Skeletal muscle satellite cell (primary cell): ENCODE data around the gene TTLL9.

Experiments
- H3K27me3 ChIP-seq: 2 replicates; pipeline ENCODE4 v1.7.0; 2013; ENCODE audit warnings: low read length; ENCODE audit not compliant: control insufficient read depth, insufficient read depth
- H3K36me3 ChIP-seq: 2 replicates; pipeline ENCODE4 v1.7.0; 2013; ENCODE audit warnings: mild to moderate bottlenecking, control low read depth, low read length; ENCODE audit not compliant: insufficient read depth
- H3K4me1 ChIP-seq: 2 replicates; pipeline ENCODE4 v1.7.0; 2013; ENCODE audit warnings: low read length; ENCODE audit not compliant: control insufficient read depth, insufficient read depth
- H3K4me2 ChIP-seq: 2 replicates; pipeline ENCODE4 v1.7.0; 2013; ENCODE audit warnings: mild to moderate bottlenecking, low read length
- H3K4me3 ChIP-seq: 2 replicates; pipeline ENCODE4 v1.7.0; 2013; ENCODE audit warnings: low read length
- H3K9ac ChIP-seq: 2 replicates; pipeline ENCODE4 v1.7.0; 2013; ENCODE audit warnings: mild to moderate bottlenecking, low read depth, low read length, moderate library complexity
- H3K9me3 ChIP-seq: replicated peaks from 2 replicates; pipeline ENCODE4 v1.7.0; 2013; ENCODE audit warnings: mild to moderate bottlenecking, control low read depth, low read length

The TTLL9 gene

DNA sequence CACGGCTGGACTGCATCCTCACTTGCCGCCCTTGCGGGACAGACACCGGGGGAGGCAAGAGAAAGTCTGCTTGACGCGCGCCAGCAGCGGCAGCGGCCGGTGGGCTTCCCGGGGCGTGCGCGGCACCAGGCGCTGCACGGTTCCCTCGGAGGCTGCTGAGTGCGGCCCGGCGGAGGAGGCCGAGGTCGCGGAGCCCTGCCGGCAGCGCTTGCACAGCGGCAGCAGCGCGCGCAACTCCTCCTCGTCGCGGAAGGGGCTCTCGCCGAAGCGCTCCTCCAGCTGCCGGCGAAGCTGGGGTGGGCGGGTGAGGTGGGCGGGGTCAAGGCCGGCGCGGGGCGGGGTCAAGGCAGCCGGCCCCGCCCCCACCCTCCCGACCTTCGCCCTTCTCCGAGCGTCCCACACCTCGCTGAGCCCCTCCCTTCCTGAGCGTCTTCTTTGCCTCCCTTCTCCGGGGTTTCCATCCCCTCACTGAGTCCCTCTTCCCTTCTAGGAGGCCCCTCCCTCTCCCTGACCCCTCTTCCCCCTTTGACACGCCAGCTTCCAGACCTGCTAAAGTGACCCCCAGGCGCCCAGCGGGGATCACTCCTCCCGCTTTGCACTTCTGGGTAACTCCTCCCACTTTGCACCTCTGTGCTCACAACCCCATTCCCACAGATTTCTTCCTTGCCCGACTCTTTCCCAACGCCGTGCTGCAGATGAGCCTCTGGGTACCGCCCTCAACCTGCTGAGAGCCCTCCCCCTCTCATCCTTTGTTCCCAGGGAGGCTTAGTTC, 8.9 kb upstream of the TTLL9 start:
- peak overlapping the region; percentile 62 for H3K4me3 ChIP-seq
- no peak overlapping the region for H3K9ac ChIP-seq
- H3K27me3 ChIP-seq, result peaks cover 97% of the 10 kb centered on the region
- peaks cover 5% of the 10 kb centered on the region for H3K4me1 ChIP-seq
- no peaks in the 10 kb centered on the region for H3K9me3 ChIP-seq
- H3K36me3 ChIP-seq, result no peaks in the 10 kb centered on the region
- peak overlapping the region; percentile 80 for H3K4me2 ChIP-seq

- Histone ChIP-seq H3K36me3 (no peaks in the 10 kb centered on the region), H3K4me1 (peaks cover 5% of the 10 kb centered on the region), H3K9ac (no peak overlapping the region), H3K27me3 (peaks cover 96% of the 10 kb centered on the region), H3K4me2 (no peak overlapping the region), H3K4me3 (no peak overlapping the region), H3K9me3 (no peaks in the 10 kb centered on the region)
Measured at GRCh38 chr20:31862157-31862470, 8.3 kb upstream of the TTLL9 start.

DNA sequence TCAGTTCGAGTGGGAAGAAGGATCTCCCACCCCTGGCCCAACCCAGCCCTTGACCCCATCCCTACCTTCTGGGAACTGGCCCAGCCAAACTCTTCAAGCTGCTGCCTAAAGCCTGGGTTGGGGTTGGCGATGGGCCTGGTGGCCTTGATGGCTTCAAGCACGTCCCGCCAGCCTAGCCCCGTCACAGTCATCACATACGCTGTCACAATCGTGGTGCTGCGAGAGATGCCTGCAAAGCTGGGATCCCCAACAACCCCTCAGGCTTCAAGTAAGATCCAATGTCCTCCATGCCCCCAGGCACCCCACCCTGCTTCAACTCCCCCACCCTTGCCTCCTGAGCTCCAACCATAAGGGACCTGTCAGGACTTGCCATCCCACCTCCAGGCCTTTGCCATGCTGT, 7.9 kb upstream of the TTLL9 start:
- Histone ChIP-seq H3K4me2 (no peak overlapping the region), H3K36me3 (no peaks in the 10 kb centered on the region), H3K27me3 (peaks cover 92% of the 10 kb centered on the region), H3K4me1 (peaks cover 5% of the 10 kb centered on the region), H3K9me3 (no peaks in the 10 kb centered on the region), H3K4me3 (no peak overlapping the region), H3K9ac (no peak overlapping the region)

DNA sequence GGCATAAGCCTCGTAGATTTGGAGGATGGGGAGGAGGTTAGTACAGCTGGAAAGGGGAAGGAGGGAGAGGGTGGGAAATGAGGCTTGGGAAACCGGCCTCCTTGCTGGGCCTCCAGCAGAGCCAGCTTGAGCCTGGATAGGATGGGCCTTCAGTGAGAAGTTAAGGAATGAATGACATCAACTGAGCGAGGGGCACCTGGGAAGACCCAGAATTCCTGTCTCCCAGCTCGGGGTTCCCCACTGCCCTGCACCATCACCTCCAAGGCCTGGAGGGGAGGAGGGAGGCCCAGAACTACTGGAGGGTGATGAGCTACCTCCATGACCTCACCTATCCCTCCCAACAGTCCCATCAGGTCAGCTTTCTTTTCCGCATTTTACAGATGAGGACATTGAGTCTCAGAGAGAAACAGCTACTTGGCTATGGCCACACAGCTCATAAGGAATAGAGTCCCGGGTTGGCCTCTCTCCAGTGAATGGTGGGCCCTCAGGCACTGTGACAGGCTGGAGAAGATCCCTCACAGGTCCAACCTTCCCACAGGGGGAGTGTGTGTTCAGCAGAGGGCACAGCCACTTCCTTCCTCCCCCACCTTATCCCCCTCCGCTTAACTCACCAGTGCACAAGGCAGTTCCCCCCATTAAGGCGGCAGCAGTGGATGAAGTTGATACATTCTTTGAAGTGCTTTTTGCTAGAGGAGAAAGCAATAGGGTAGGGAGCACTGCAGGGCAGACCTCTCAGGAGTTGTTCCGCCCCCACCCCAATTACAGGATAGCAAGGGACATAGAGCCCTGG, 6.9 kb upstream of the TTLL9 start:
- H3K9ac ChIP-seq, result no peak overlapping the region
- H3K4me1 ChIP-seq, result peaks cover 5% of the 10 kb centered on the region
- H3K36me3 ChIP-seq, result no peaks in the 10 kb centered on the region
- no peak overlapping the region for H3K4me3 ChIP-seq
- peaks cover 88% of the 10 kb centered on the region for H3K27me3 ChIP-seq
- no peaks in the 10 kb centered on the region for H3K9me3 ChIP-seq
- no peak overlapping the region for H3K4me2 ChIP-seq

DNA sequence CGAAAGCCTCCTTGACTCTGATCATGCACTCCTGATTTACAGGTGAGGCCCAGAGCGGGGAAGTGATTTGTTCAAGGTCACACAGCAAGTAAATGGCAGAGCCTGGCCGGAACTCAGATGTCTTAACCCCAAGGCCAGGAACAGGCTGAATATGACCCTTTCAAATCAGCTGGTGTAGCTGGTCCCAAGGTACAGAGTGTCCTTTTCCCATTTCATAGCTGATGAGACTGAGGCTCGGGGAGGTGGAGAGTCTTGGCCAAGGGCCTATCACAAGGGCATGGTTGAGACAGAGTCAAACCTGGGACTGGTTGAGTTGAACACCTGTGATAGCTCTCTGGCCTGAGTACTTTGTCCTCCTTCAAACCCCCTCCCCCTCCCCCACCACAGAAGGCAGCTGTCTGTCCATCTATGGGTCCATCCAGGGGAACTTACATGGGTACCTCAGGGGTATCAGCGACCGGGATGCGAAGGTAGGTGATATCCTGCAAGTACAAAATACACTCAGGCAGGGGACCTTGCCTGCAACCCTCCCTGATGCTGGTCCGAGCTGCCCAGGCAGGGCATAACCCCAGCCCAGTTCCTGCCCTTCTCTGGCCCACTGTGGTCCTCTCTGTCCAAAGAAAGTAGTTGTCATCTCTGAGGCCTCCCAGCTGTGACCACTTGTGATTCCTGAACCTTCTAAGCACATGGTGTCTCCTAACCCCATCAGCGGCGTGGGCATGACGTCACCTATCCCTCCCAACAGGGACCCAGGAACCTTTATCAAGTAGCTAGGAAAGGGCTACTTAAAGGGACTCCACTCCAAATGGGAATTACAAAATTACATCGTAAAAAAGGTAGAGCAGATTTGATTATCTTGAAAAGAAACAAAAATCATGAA, 5.7 kb upstream of the TTLL9 start:
- H3K4me3 ChIP-seq, result no peak overlapping the region
- H3K36me3 ChIP-seq, result no peaks in the 10 kb centered on the region
- H3K9me3 ChIP-seq, result no peaks in the 10 kb centered on the region
- H3K9ac ChIP-seq, result no peak overlapping the region
- H3K4me1 ChIP-seq, result peaks cover 5% of the 10 kb centered on the region
- H3K4me2 ChIP-seq, result no peak overlapping the region
- H3K27me3 ChIP-seq, result peaks cover 88% of the 10 kb centered on the region

DNA sequence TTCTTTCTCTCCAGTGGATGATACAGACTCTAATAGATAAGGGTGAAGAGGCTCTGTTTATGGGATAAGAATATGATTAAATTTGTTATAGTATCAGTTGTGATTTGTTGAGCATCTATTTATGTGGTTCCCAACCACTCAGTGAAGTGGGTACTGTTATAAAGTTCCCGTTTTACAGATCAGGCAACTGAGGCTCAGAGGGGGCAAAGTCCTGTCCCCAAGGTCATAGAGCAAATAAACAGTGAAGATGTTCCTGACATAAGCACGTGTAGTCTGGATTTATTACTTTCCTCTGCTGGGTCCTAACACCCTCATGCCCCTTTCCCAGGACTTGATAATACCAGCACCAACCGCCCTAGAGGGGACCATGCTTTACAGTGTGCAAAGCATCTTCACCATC, 4.2 kb upstream of the TTLL9 start:
- H3K4me1 ChIP-seq, result peaks cover 8% of the 10 kb centered on the region
- H3K9ac ChIP-seq, result no peak overlapping the region
- H3K36me3 ChIP-seq, result no peaks in the 10 kb centered on the region
- H3K27me3 ChIP-seq, result peaks cover 88% of the 10 kb centered on the region
- H3K4me3 ChIP-seq, result no peak overlapping the region
- H3K9me3 ChIP-seq, result no peaks in the 10 kb centered on the region
- H3K4me2 ChIP-seq, result no peak overlapping the region

GRCh38 chr20:31868853-31869672, 1.4 kb upstream of the TTLL9 start:
- Histone ChIP-seq H3K4me3 (no peak overlapping the region), H3K9ac (no peak overlapping the region), H3K4me2 (no peak overlapping the region), H3K4me1 (peaks cover 6% of the 10 kb centered on the region), H3K36me3 (no peaks in the 10 kb centered on the region), H3K27me3 (peaks cover 84% of the 10 kb centered on the region), H3K9me3 (no peaks in the 10 kb centered on the region)

DNA sequence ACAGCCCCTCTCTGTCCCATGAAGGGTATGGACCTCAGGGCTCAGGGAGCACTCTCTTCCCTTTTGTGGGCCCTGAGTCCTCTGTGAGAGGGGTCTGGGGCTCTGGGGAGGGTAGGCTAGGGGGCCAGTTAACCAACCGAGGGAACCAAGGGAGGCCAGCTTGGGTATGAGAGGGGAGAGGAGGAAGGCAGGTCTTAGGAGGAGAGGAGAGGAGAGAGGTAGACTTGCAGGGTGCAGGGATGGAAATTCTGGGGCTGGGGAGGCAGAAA, 827 bp upstream of the TTLL9 start:
- Histone ChIP-seq H3K4me3 (peak overlapping the region; percentile 67), H3K9ac (no peak overlapping the region), H3K4me1 (peaks cover 6% of the 10 kb centered on the region), H3K4me2 (peak overlapping the region; percentile 93), H3K36me3 (no peaks in the 10 kb centered on the region), H3K27me3 (peaks cover 81% of the 10 kb centered on the region), H3K9me3 (no peaks in the 10 kb centered on the region)

GRCh38 chr20:31870726-31871617, 538 bp downstream of the TTLL9 start:
- peaks cover 6% of the 10 kb centered on the region for H3K4me1 ChIP-seq

GRCh38 chr20:31871618-31871954, 1.2 kb downstream of the TTLL9 start:
- no peak overlapping the region for H3K4me2 ChIP-seq
- peaks cover 79% of the 10 kb centered on the region for H3K27me3 ChIP-seq
- H3K4me3 ChIP-seq, result no peak overlapping the region
- peaks cover 6% of the 10 kb centered on the region for H3K4me1 ChIP-seq
- no peaks in the 10 kb centered on the region for H3K36me3 ChIP-seq
- H3K9ac ChIP-seq, result no peak overlapping the region
- no peaks in the 10 kb centered on the region for H3K9me3 ChIP-seq

More at GRCh38 chr20:31870726-31871617, 538 bp downstream of the TTLL9 start:
- H3K4me3 ChIP-seq, result no peak overlapping the region
- no peaks in the 10 kb centered on the region for H3K9me3 ChIP-seq
- peak overlapping the region; percentile 93 for H3K4me2 ChIP-seq
- no peaks in the 10 kb centered on the region for H3K36me3 ChIP-seq
- H3K9ac ChIP-seq, result peak overlapping the region; percentile 38
- H3K27me3 ChIP-seq, result peaks cover 81% of the 10 kb centered on the region
